K562 (cell line): ENCODE data around the gene PELI3. TPM values are rescaled to one million over a fixed set of nuclear protein-coding genes. Genes with fewer than 3 reads are reported as not detected.

ENCODE experiments used
- ATAC-seq: fragments of 200-7000 bp; cut with Tn5 transposase; 3 replicates; pipeline ENCODE4 v1.9.1; 2020; ENCODE audit warnings: moderate library complexity
- BruUV-seq: library from RNA; stranded (reverse); fragments of 400-500 nt; replicated peaks from 2 replicates; lab custom pipeline; 2021; lab: Mats Ljungman, UMichigan
- CTCF ChIA-PET: fragments of 300-600 bp; formaldehyde crosslinking; extraction: SDS; loops from one replicate; lab custom pipeline; 2021; ENCODE audit warnings: low intra/inter-chr PET ratio; lab: Yijun Ruan, JAX
- POLR2A ChIA-PET: fragments of 300-600, 350-650 bp; sonication (Branson Sonifier 250); formaldehyde crosslinking; extraction: SDS; loops from one replicate; lab custom pipeline; 2021; ENCODE audit warnings: antibody characterized with exemption, inconsistent platforms; lab: Yijun Ruan, JAX
- DNase-seq, 4 experiments: peaks; one replicate each; pipeline versions ENCODE4 v3.0.0 to v3.0.0-alpha.2; 2011 to 2018; ENCODE audit warnings: low spot score in 3 of 4, mixed read lengths in 3 of 4; ENCODE audit errors: extremely low read depth in 1 of 4
- FAIRE-seq: peaks from 2 replicates; lab custom pipeline; 2011; peaks lifted over from hg19 to GRCh38; lab: Jason Lieb, UNC
- H2AFZ ChIP-seq: 2 replicates; pipeline ENCODE4 v1.6.0; 2011; ENCODE audit warnings: low read depth, low read length, control low read depth, inconsistent platforms
- H3K27ac ChIP-seq: fragments of 200-600 bp; 3 replicates; pipeline ENCODE4 v1.8.0; 2011; ENCODE audit warnings: low read depth, mild to moderate bottlenecking, control low read depth, inconsistent platforms, low read length, moderate library complexity, mixed read lengths; ENCODE audit errors: extremely low read depth
- H3K27me3 ChIP-seq, 2 experiments: fragments of 300-600 bp in 1 of 2; 2 replicates in 1 of 2; 3 replicates in 1 of 2; pipeline versions ENCODE4 v1.6.0 to v1.8.0; 2011; ENCODE audit warnings: inconsistent platforms in 2 of 2, low read length in 2 of 2, mild to moderate bottlenecking in 1 of 2, mixed read lengths in 1 of 2, moderate library complexity in 1 of 2; ENCODE audit not compliant: control insufficient read depth in 2 of 2, insufficient read depth in 2 of 2
- H3K36me3 ChIP-seq: fragments of 300-600 bp; 3 replicates; pipeline ENCODE4 v1.8.0; 2011; ENCODE audit warnings: mild to moderate bottlenecking, low read length, inconsistent platforms; ENCODE audit not compliant: control insufficient read depth, insufficient read depth
- H3K4me1 ChIP-seq, 2 experiments: fragments of 200-600 bp in 1 of 2; replicated peaks in 1 of 2; 2 replicates in 1 of 2; 3 replicates in 1 of 2; pipeline versions ENCODE4 v1.5.1 to v1.8.0; 2011; ENCODE audit warnings: inconsistent platforms in 2 of 2, low read length in 2 of 2, mild to moderate bottlenecking in 1 of 2, mixed read lengths in 1 of 2, moderate library complexity in 1 of 2; ENCODE audit not compliant: control insufficient read depth in 2 of 2, insufficient read depth in 2 of 2
- H3K4me2 ChIP-seq: 2 replicates; pipeline ENCODE4 v1.6.1; 2011; ENCODE audit warnings: low read length, control low read depth, inconsistent platforms, mixed read lengths; ENCODE audit not compliant: insufficient read depth
- H3K4me3 ChIP-seq: fragments of 200-600 bp; sonication (generic), shearing (Covaris generic); 2 replicates; pipeline ENCODE4 v1.5.1; 2016; ENCODE audit warnings: control low read depth, inconsistent platforms
- H3K79me2 ChIP-seq: fragments of 200-600 bp; 3 replicates; pipeline ENCODE4 v1.8.0; 2011; ENCODE audit warnings: low read length, inconsistent platforms; ENCODE audit not compliant: control insufficient read depth, insufficient read depth
- H3K9ac ChIP-seq, 2 experiments: 2 replicates each; pipeline versions ENCODE4 v1.6.0 to v1.6.1; 2011; ENCODE audit warnings: low read depth in 2 of 2, low read length in 2 of 2, control low read depth in 1 of 2, inconsistent platforms in 1 of 2, mild to moderate bottlenecking in 1 of 2, mixed read lengths in 1 of 2; ENCODE audit not compliant: insufficient read depth in 1 of 2
- H3K9me1 ChIP-seq: one replicate; pipeline ENCODE4 v1.6.0; 2011; ENCODE audit warnings: inconsistent platforms, mild to moderate bottlenecking, low read length, moderate library complexity; ENCODE audit not compliant: control insufficient read depth, insufficient read depth
- H3K9me3 ChIP-seq: replicated peaks from 2 replicates; pipeline ENCODE4 v1.5.1; 2011; ENCODE audit warnings: low read depth, low read length, inconsistent platforms; ENCODE audit not compliant: control insufficient read depth, insufficient read depth
- H4K20me1 ChIP-seq: replicated peaks from 2 replicates; pipeline ENCODE4 v1.6.1; 2011; ENCODE audit warnings: low read length, inconsistent platforms, mixed read lengths; ENCODE audit not compliant: control insufficient read depth, insufficient read depth
- CSDE1 ChIP-seq, 2 experiments: fragments of 450-650 bp; IDR thresholded peaks; 2 replicates each; pipeline ENCODE4 v1.6.1; 2016; ENCODE audit warnings: mild to moderate bottlenecking in 1 of 2
- MECOM ChIP-seq: fragments of 250-450 bp; sonication (Bioruptor Pico); IDR thresholded peaks from 2 replicates; pipeline ENCODE4 v1.8.0; 2022; ENCODE audit warnings: inconsistent platforms
- POLR2G ChIP-seq: fragments of 200-400 bp; formaldehyde crosslinking; IDR thresholded peaks from 2 replicates; pipeline ENCODE4 v1.6.1; 2017; ENCODE audit warnings: low read depth, mild to moderate bottlenecking, antibody characterized with exemption, low read length, moderate library complexity
- SMAD4 ChIP-seq: fragments of 250-450 bp; sonication (Bioruptor Pico); conservative IDR thresholded peaks from 2 replicates; pipeline ENCODE4 v1.8.0; 2021; ENCODE audit warnings: inconsistent platforms, mild to moderate bottlenecking, moderate library complexity
- U2AF2 ChIP-seq: fragments of 200-400 bp; formaldehyde crosslinking; optimal IDR thresholded peaks from 2 replicates; pipeline ENCODE3; 2017; ENCODE audit warnings: low read depth, mild to moderate bottlenecking, low read length
- WGBS: fragments of 100-300 bp; shearing (Covaris generic); methylation state at CpG from one replicate; pipeline ENCODE4 v1.1.6; 2016; ENCODE audit warnings: low coverage, mixed read lengths; ENCODE audit not compliant: insufficient coverage; ENCODE audit errors: missing lambda C conversion rate; 5-methylcytosine and 5-hydroxymethylcytosine counted together
- in situ Hi-C: fragments of 300-500 bp; cut with MboI; formaldehyde crosslinking; loops from 4 replicates; pipeline ENCODE4 v1.15.0; 2018; ENCODE audit warnings: inconsistent platforms, mixed read lengths
- intact Hi-C: fragments of 100-400 bp; cut with micrococcal nuclease; formaldehyde crosslinking; loops from 2 replicates; pipeline ENCODE4 v1.14.2; 2022
- polyA plus RNA-seq, 8 experiments: library from polyadenylated mRNA; depleted of rRNA in 4 of 8; stranded (reverse) in 5 of 8; unstranded in 3 of 8; fragments of >200 nt; fragmentation: Nextera tagmentation in 2 of 8; fragmentation: Illumina TruSeq in 1 of 8; extraction: Ambion mirVana in 2 of 8; extraction: Trizol in 1 of 8; gene quantifications; 2 replicates each; pipeline versions ENCODE4 v1.2.1 to v1.2.3, GENCODE V29; 2011 to 2014; ENCODE audit warnings: inconsistent platforms in 1 of 8, missing spikeins in 1 of 8
- total RNA-seq, 7 experiments: library from RNA; depleted of rRNA in 6 of 7; stranded (reverse); fragments of >200 nt in 6 of 7; fragmentation: Illumina TruSeq in 2 of 7; extraction: Trizol in 2 of 7; gene quantifications; 2 replicates each; pipeline versions ENCODE4 v1.2.1 to v1.2.3, GENCODE V29; 2011 to 2021; ENCODE audit warnings: low replicate concordance in 1 of 7

Gene PELI3
- total and polyA plus RNA-seq, 9 of the 15 experiments (the other 6 are each of a cell fraction or from before 2014, with no cell fraction given): 0.17 to 4.2 (median 1.9) TPM

DNA sequence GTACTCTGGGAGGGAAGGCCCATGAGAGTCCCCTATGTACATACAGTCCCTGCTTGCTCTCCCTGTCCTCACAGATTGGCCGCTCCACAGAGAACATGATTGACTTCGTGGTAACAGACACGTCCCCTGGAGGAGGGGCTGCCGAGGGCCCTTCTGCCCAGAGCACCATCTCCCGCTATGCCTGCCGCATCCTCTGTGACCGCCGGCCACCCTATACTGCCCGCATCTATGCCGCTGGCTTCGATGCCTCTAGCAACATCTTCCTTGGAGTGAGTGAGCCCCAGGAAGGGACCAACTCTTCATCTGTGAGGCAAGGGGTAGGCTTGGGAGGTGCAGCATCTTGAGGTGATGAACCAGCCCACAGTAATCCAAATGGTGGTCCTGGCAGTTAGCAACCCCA, 6.5 kb downstream of the PELI3 start:
- H2AFZ ChIP-seq: no peak overlapping the region
- FAIRE-seq: no peak
- peaks cover 0 to 12% of the 10 kb centered on the region in 2 experiments; a peak in 2 of 5 replicates for H3K4me1 ChIP-seq
- peaks cover 3% of the 10 kb centered on the region; the same call in 1 of the 3 replicates for H3K36me3 ChIP-seq
- no peaks in the 10 kb centered on the region for H3K27me3 ChIP-seq
- ATAC-seq: no peak
- H3K9ac ChIP-seq: no peak overlapping the region
- 0 out of 2 replicates have a peak, but pooled peaks cover 3% of the 10 kb centered on the region for H4K20me1 ChIP-seq
- no peaks in the 10 kb centered on the region for H3K9me3 ChIP-seq
- no peaks in the 10 kb centered on the region for H3K79me2 ChIP-seq
- BruUV-seq: no TSS peak
- intact Hi-C loops (no loop called here), in situ Hi-C loops (no loop called here)
- no peaks in the 10 kb centered on the region for H3K9me1 ChIP-seq
- CTCF ChIA-PET: no interaction called here
- WGBS: 79% methylated on average over 11 of the region's 11 CpGs
- no peak for DNase-seq
- H3K27ac ChIP-seq: no peak overlapping the region
- H3K4me2 ChIP-seq: no peak overlapping the region
- no peak overlapping the region for H3K4me3 ChIP-seq
- TF ChIP-seq MECOM (CRISPR knock-in tag): no peak
- TF ChIP-seq CSDE1 (IDR thresholded peaks at IDR 0.05): no peak
- TF ChIP-seq U2AF2: no peak
- POLR2A ChIA-PET: interaction anchor here (0.5 to 1.0 kb wide), 2 partner anchors 196 to 638 kb away, joined by 3 read pairs; no protein-coding TSS in a partner anchor

DNA sequence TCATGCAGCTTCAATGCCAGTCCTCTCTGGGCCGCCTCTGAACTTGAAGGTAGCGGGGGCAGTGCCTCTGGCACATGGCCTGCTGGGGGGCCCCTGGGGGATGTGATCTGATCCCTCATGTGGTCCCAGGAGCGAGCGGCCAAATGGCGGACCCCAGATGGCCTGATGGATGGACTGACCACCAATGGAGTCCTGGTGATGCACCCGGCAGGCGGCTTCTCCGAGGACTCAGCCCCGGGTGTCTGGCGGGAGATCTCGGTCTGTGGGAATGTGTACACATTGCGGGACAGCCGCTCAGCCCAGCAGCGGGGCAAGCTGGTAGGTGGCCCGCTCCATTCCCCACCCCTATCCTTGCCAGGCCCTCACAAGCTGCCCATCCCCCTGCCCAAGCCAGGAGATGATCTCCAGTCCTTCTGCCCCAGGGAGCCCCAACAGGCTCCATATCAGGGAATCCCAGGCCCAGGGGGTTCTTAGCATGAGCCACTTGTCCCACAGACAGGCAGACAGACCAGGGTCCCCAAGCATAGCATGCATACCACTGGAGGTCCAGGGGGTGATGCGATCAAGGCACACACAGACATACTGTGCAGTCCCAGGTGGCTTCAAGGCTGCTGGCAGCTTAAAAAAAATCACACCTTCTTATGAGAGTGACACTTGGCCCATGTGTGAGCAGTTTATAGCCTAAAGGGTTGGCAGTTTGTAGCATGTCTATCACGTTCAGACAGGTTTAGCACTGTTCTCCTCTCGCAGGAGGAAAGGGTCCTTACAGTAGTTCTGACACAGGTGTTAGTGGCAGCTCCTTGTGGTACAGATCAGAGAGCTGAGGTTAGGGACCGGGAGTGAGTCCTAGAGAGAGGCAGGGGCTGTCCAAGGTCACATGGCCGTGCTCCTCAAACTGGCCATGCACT, 7.2 kb downstream of the PELI3 start:
- FAIRE-seq (no peak), ATAC-seq (no peak), DNase-seq (no peak)
- Histone ChIP-seq H3K36me3 (peaks cover 3% of the 10 kb centered on the region; the same call in 2 of the 3 replicates), H3K4me2 (no peak overlapping the region), H3K9me3 (no peaks in the 10 kb centered on the region), H4K20me1 (peaks cover 10% of the 10 kb centered on the region; the same call in 1 of the 2 replicates), H3K9me1 (no peaks in the 10 kb centered on the region), H2AFZ (no peak overlapping the region), H3K27me3 (no peaks in the 10 kb centered on the region), H3K4me1 (peaks cover 0 to 12% of the 10 kb centered on the region in 2 experiments; a peak in 3 of 5 replicates), H3K79me2 (no peaks in the 10 kb centered on the region), H3K4me3 (no peak overlapping the region), H3K27ac (no peak overlapping the region), H3K9ac (peak overlapping the region in 1 of 2 experiments; percentile 55; a peak in 2 of 4 replicates)
- ChIA-PET CTCF (no interaction called here), POLR2A (interaction anchor here (1.0 kb wide), 1 partner anchor 197 kb away, joined by 3 read pairs; no protein-coding TSS in a partner anchor)
- intact Hi-C loops: no loop called here
- BruUV-seq: no TSS peak
- WGBS: 71% methylated on average over 19 of the region's 20 CpGs
- TF ChIP-seq POLR2G (peak; percentile 34; the same call in 1 of the 2 replicates), SMAD4 (CRISPR knock-in tag) (no peak)
- in situ Hi-C loops: no loop called here
